ENCODE results near the gene HAUS8. TPM values are rescaled to one million over a fixed set of nuclear protein-coding genes. Genes with fewer than 3 reads are reported as not detected.

The HAUS8 gene
- total and polyA plus RNA-seq, 2 of the 8 experiments (the other 6 are each of a cell fraction or from before 2014, with no cell fraction given), result 18.4 to 23.2 TPM

GRCh38 chr19:17079710-17080439 lies 4.6 kb upstream of the HAUS8 start:
- Histone ChIP-seq H4K8ac (ENCODE audit: extremely low read depth, insufficient read depth, low read length) (peak overlapping the region; percentile 38; the same call in 1 of the 2 replicates), H3K56ac (replicated peaks; ENCODE audit: insufficient read length, low read depth, low read length) (no peak overlapping the region), H3K18ac (ENCODE audit: extremely low read depth, low read length) (0 out of 2 replicates have a peak overlapping the region, but pooled peaks have one; percentile 48), H3K79me1 (ENCODE audit: low read depth, low read length) (peaks cover 28% of the 10 kb centered on the region), H3K4me2 (ENCODE audit: insufficient read depth in 1 of 2, low read depth in 2 of 2, low read length in 2 of 2) (peak overlapping the region; percentile 6 to 12; a peak in 1 of 4 replicates), H3K4me3 (ENCODE audit: extremely low read depth in 1 of 4, insufficient read depth in 2 of 4, low read depth in 3 of 4, low read length in 4 of 4) (no peak overlapping the region), H3K36me3 (ENCODE audit: control insufficient read depth in 2 of 4, insufficient read depth in 4 of 4, low read length in 3 of 4) (no peaks in the 10 kb centered on the region; a peak in 1 of 8 replicates), H2AK5ac (ENCODE audit: low read depth, low read length) (0 out of 2 replicates have a peak overlapping the region, but pooled peaks have one; percentile 5), H3K79me2 (ENCODE audit: control insufficient read depth in 1 of 2, insufficient read depth in 2 of 2, low read length in 2 of 2) (peaks cover 4 to 75% of the 10 kb centered on the region in 2 experiments; a peak in 3 of 4 replicates), H2BK12ac (ENCODE audit: low read depth, low read length) (0 out of 2 replicates have a peak overlapping the region, but pooled peaks have one; percentile 17), H3K27me3 (replicated peaks in 1 of 4; ENCODE audit: control insufficient read depth in 3 of 4, extremely low read depth in 1 of 4, insufficient read depth in 3 of 4, low read length in 3 of 4) (no peaks in the 10 kb centered on the region), H3K27ac (ENCODE audit: low read depth, low read length) (no peak overlapping the region), H2BK120ac (replicated peaks; ENCODE audit: low read depth, low read length) (no peak overlapping the region), H2BK20ac (ENCODE audit: low read length) (no peak overlapping the region), H4K20me1 (replicated peaks in 1 of 2; ENCODE audit: control insufficient read depth in 1 of 2, insufficient read depth in 2 of 2, low read length in 2 of 2) (peaks cover 12 to 30% of the 10 kb centered on the region in 2 experiments), H3K14ac (ENCODE audit: insufficient read length) (no peak overlapping the region), H2AFZ (ENCODE audit: low read length) (no peak overlapping the region), H3K9ac (replicated peaks in 1 of 4; ENCODE audit: extremely low read depth in 1 of 4, low read depth in 3 of 4, low read length in 3 of 4) (no peak overlapping the region; a peak in 1 of 7 replicates), H3K4me1 (replicated peaks in 1 of 4; ENCODE audit: control insufficient read depth in 3 of 4, insufficient read depth in 4 of 4, low read length in 3 of 4) (peaks cover 3 to 5% (median 4%) of the 10 kb centered on the region in 4 experiments; a peak in 6 of 7 replicates), H2BK5ac (ENCODE audit: low read depth, low read length) (peak overlapping the region; percentile 12; the same call in 1 of the 2 replicates), H4K91ac (replicated peaks; ENCODE audit: insufficient read length, low read length) (peak overlapping the region; percentile 31), H2BK15ac (ENCODE audit: low read length) (no peak overlapping the region), H3K9me3 (ENCODE audit: insufficient read depth in 2 of 2, low read depth in 1 of 2, low read length in 1 of 2) (no peaks in the 10 kb centered on the region), H3K23ac (ENCODE audit: insufficient read length) (no peak overlapping the region), H3K4ac (replicated peaks; ENCODE audit: insufficient read length, low read depth, low read length) (peak overlapping the region; percentile 36), H3K23me2 (ENCODE audit: low read depth, low read length) (peaks cover 9% of the 10 kb centered on the region; the same call in 1 of the 2 replicates), H4K5ac (ENCODE audit: insufficient read length, low read depth, low read length) (no peak overlapping the region)
- FAIRE-seq, result no peak
- WGBS, 2 experiments (ENCODE audit: extremely low coverage in 1 of 2, insufficient coverage in 1 of 2, insufficient read length in 1 of 2, insufficient replicate concordance in 2 of 2, low coverage in 1 of 2, low lambda C conversion rate in 2 of 2, missing lambda C conversion rate in 1 of 2), result 76% methylated on average over 27 of the region's 28 CpGs; no CpG with 5 or more reads in 1 of the 2 experiments
- ChIA-PET CTCF (ENCODE audit: partially characterized antibody) (interaction anchor here (0.6 to 0.7 kb wide), 3 partner anchors 9 to 1663 kb away, joined by 3 to 4 read pairs (median 3); no protein-coding TSS in a partner anchor), POLR2A (ENCODE audit: partially characterized antibody) (interaction anchor here (0.6 kb wide), 1 partner anchor 254 kb away, joined by 3 read pairs; no protein-coding TSS in a partner anchor)
- TF ChIP-seq GABPA (IDR thresholded peaks at IDR 0.05; ENCODE audit: borderline replicate concordance, insufficient read depth, low read length) (no peak), MAX (IDR thresholded peaks at IDR 0.05) (0 out of 2 replicates have a peak, but pooled peaks have one; percentile 28)
- no peak for DNase-seq (ENCODE audit: low read depth in 1 of 2, low spot score in 2 of 2)

Data from H1 (cell line).